HepG2 (cell line): ENCODE measurements around the gene TRAP1.

Experiments used
- ARNT ChIP-seq: fragments of 450-650 bp; IDR thresholded peaks from 2 replicates; pipeline ENCODE4 v1.6.1; 2017
- CTCF ChIP-seq: sonication (generic); formaldehyde crosslinking; IDR thresholded peaks from 2 replicates; pipeline ENCODE4 v1.5.0; 2020; ENCODE audit warnings: mild to moderate bottlenecking, missing genetic modification reagents, moderate library complexity
- ETV6 ChIP-seq: sonication (generic); formaldehyde crosslinking; conservative IDR thresholded peaks from 2 replicates; pipeline ENCODE4 v1.4.0; 2020; ENCODE audit warnings: missing genetic modification reagents
- EZH2 ChIP-seq: conservative IDR thresholded peaks from 2 replicates; pipeline ENCODE4 v1.6.1; 2012; ENCODE audit warnings: mild to moderate bottlenecking, low read depth, low read length, moderate library complexity
- HDAC6 ChIP-seq: fragments of 200-600 bp; sonication (generic); IDR thresholded peaks from 2 replicates; pipeline ENCODE4 v1.7.0; 2017; ENCODE audit warnings: mild to moderate bottlenecking, antibody characterized with exemption, low read length, low read depth
- IRF2 ChIP-seq: IDR thresholded peaks from 2 replicates; pipeline ENCODE4 v1.6.1; 2018; ENCODE audit warnings: missing genetic modification reagents, missing compliant biosample characterization
- TERF1 ChIP-seq: sonication (generic); formaldehyde crosslinking; IDR thresholded peaks from 2 replicates; pipeline ENCODE4 v1.8.0; 2022; ENCODE audit warnings: mild to moderate bottlenecking, missing genetic modification reagents, moderate library complexity
- TFAP4 ChIP-seq: sonication (generic); IDR thresholded peaks from 2 replicates; pipeline ENCODE4 v1.6.1; 2016; ENCODE audit warnings: low read depth, borderline replicate concordance

GRCh38 chr16:3623642-3624041 is 93.7 kb downstream of the TRAP1 start:
- TF ChIP-seq TERF1 (CRISPR knock-in tag) (no peak), TFAP4 (no peak), EZH2 (no peak), HDAC6 (no peak), ETV6 (CRISPR knock-in tag) (no peak), CTCF (CRISPR knock-in tag) (no peak), ARNT (no peak), IRF2 (CRISPR knock-in tag) (no peak)
